ENCODE measurements around the gene SCGB1C1. TPM values are rescaled to one million over a fixed set of nuclear protein-coding genes. Genes with fewer than 3 reads are reported as not detected.

Gene SCGB1C1
- total and polyA plus RNA-seq, 9 of the 15 experiments (the other 6 are each of a cell fraction or from before 2014, with no cell fraction given): not detected

- no peak for TF ChIP-seq ZNF592 (IDR thresholded peaks at IDR 0.05)
- TF ChIP-seq TBP (optimal IDR thresholded peaks at IDR 0.05; ENCODE audit: low read depth, low read length): no peak
- 0 out of 2 replicates have a peak, but pooled peaks have one; percentile 10 for TF ChIP-seq RREB1 (CRISPR knock-in tag; IDR thresholded peaks at IDR 0.05)
- no peak for TF ChIP-seq FOXP1 (CRISPR knock-in tag; IDR thresholded peaks at IDR 0.05)
- TF ChIP-seq, protein P1, sequence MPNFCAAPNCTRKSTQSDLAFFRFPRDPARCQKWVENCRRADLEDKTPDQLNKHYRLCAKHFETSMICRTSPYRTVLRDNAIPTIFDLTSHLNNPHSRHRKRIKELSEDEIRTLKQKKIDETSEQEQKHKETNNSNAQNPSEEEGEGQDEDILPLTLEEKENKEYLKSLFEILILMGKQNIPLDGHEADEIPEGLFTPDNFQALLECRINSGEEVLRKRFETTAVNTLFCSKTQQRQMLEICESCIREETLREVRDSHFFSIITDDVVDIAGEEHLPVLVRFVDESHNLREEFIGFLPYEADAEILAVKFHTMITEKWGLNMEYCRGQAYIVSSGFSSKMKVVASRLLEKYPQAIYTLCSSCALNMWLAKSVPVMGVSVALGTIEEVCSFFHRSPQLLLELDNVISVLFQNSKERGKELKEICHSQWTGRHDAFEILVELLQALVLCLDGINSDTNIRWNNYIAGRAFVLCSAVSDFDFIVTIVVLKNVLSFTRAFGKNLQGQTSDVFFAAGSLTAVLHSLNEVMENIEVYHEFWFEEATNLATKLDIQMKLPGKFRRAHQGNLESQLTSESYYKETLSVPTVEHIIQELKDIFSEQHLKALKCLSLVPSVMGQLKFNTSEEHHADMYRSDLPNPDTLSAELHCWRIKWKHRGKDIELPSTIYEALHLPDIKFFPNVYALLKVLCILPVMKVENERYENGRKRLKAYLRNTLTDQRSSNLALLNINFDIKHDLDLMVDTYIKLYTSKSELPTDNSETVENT (CRISPR knock-in tag; IDR thresholded peaks at IDR 0.05): 0 out of 2 replicates have a peak, but pooled peaks have one; percentile 10
- no peak for TF ChIP-seq MXI1 (IDR thresholded peaks at IDR 0.05; ENCODE audit: low read depth, low read length)
- no peak for TF ChIP-seq ADNP (tag; IDR thresholded peaks at IDR 0.05)
- no peak for TF ChIP-seq DNMT1 (IDR thresholded peaks at IDR 0.05)
- no peak for TF ChIP-seq ZNF668 (CRISPR knock-in tag; IDR thresholded peaks at IDR 0.05)
- TF ChIP-seq ZNF146 (CRISPR knock-in tag; IDR thresholded peaks at IDR 0.05; ENCODE audit: unreplicated experiment): no peak
- no peak for TF ChIP-seq DEAF1 (CRISPR knock-in tag; IDR thresholded peaks at IDR 0.05)
These were observed 13.8 kb downstream of the SCGB1C1 start (continued) for GRCh38 chr11:206526-207207.

Data from K562 (cell line).